ENCODE measurements around the gene DNAJC1.
"Not testable (repeated sequence)": the region's sequence is repeated elsewhere in the genome, so short reads cannot be mapped to it uniquely, and the experiment has no call there.

The DNAJC1 gene

GRCh38 chr10:21841273-21841672, 162.3 kb downstream of the DNAJC1 start:
- CTCF ChIA-PET; H3K4me3 ChIP-seq (ENCODE audit: low read depth, low read length): not testable (repeated sequence)

DNA sequence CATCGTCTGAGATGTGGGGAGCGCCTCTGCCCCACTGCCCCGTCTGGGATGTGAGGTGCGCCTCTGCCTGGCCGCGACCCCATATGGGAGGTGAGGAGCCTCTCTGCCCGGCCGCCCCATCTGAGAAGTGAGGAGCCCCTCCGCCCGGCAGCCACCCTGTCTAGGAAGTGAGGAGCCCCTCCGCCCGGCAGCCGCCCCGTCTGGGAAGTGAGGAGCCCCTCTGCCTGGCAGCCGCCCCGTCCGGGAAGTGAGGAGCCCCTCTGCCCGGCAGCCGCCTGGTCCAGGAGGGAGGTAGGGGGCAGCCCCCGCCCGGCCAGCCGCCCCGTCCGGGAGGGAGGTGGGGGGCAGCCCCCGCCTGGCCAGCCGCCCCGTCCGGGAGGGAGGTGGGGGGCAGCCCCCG, 166.0 kb downstream of the DNAJC1 start:
- POLR2A ChIA-PET; H3K36me3 ChIP-seq (ENCODE audit: control insufficient read depth in 2 of 2, insufficient read depth in 1 of 2, low read length in 2 of 2); H3K4me1 ChIP-seq (ENCODE audit: control insufficient read depth, insufficient read depth, low read length); CTCF ChIA-PET; H3K4me3 ChIP-seq (ENCODE audit: low read depth, low read length); H3K9me3 ChIP-seq (ENCODE audit: control insufficient read depth, insufficient read depth, low read depth, low read length); H3K27ac ChIP-seq (ENCODE audit: extremely low read depth, low read depth, low read length): not testable (repeated sequence)

More at GRCh38 chr10:21841273-21841672, 162.3 kb downstream of the DNAJC1 start:
- H3K9me3 ChIP-seq (ENCODE audit: control insufficient read depth, insufficient read depth, low read depth, low read length); H3K36me3 ChIP-seq (ENCODE audit: control insufficient read depth in 2 of 2, insufficient read depth in 1 of 2, low read length in 2 of 2); H3K27ac ChIP-seq (ENCODE audit: extremely low read depth, low read depth, low read length); H3K4me1 ChIP-seq (ENCODE audit: control insufficient read depth, insufficient read depth, low read length): not testable (repeated sequence)
- POLR2A ChIA-PET: interaction anchor here (0.6 kb wide), 1 partner anchor 894 kb away, joined by 3 read pairs; no protein-coding TSS in a partner anchor
- TF ChIP-seq SCRT2 (tag by site-specific recombination; IDR thresholded peaks at IDR 0.05) (peak; percentile 71), SCRT1 (tag by site-specific recombination; IDR thresholded peaks at IDR 0.05; ENCODE audit: borderline replicate concordance) (peak; percentile 51; the same call in 1 of the 2 replicates)

DNA sequence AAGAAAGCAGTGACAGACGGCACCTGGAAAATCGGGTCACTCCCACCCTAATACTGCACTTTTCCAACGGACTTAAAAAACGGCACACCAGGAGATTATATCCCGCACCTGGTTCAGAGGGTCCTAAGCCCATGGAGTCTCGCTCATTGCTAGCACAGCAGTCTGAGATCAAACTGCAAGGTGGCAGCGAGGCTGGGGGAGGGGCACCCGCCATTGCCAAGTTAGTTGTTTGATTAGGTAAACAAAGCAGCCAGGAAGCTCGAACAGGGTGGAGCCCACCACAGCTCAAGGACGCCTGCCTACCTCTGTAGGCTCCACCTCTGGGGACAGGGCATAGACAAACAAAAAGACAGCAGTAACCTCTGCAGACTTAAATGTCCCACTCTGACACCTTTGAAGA, 169.0 kb downstream of the DNAJC1 start:
- H3K9me3 ChIP-seq (ENCODE audit: control insufficient read depth, insufficient read depth, low read depth, low read length); H3K36me3 ChIP-seq (ENCODE audit: control insufficient read depth in 2 of 2, insufficient read depth in 1 of 2, low read length in 2 of 2); H3K4me1 ChIP-seq (ENCODE audit: control insufficient read depth, insufficient read depth, low read length); POLR2A ChIA-PET; H3K4me3 ChIP-seq (ENCODE audit: low read depth, low read length); H3K27ac ChIP-seq (ENCODE audit: extremely low read depth, low read depth, low read length); CTCF ChIA-PET: not testable (repeated sequence)

DNA sequence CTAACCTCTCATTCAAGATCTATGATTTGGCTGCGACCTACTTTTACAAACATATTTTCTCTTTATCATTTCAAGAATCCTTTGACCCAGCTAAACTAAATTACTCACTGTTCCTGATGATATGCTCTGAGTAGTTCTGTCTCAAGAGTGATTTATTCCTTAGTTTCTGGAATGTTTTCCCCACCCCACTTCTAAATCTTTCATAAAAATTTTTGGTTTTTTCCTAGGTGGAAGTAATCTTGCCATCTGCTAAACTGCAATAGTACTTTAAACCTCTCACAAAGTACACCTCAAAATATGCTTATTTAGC, 170.8 kb downstream of the DNAJC1 start:
- CTCF ChIA-PET: interaction anchor here (0.6 kb wide), 1 partner anchor 336 kb away, joined by 3 read pairs; no protein-coding TSS in a partner anchor
- no peaks in the 10 kb centered on the region for H3K9me3 ChIP-seq (ENCODE audit: control insufficient read depth, insufficient read depth, low read depth, low read length)
- H3K4me1 ChIP-seq (ENCODE audit: control insufficient read depth, insufficient read depth, low read length): no peaks in the 10 kb centered on the region
- no peaks in the 10 kb centered on the region; a peak in 1 of 3 replicates for H3K36me3 ChIP-seq (ENCODE audit: control insufficient read depth in 2 of 2, insufficient read depth in 1 of 2, low read length in 2 of 2)
- POLR2A ChIA-PET: interaction anchor here (0.5 to 0.6 kb wide), 2 partner anchors 43 to 1209 kb away, joined by 3 to 4 read pairs; no protein-coding TSS in a partner anchor
- H3K27ac ChIP-seq (ENCODE audit: extremely low read depth, low read depth, low read length): no peak overlapping the region
- no peak overlapping the region for H3K4me3 ChIP-seq (ENCODE audit: low read depth, low read length)
- TF ChIP-seq ZNF660 (tag by site-specific recombination; IDR thresholded peaks at IDR 0.05) (no peak), ZSCAN23 (tag by site-specific recombination; IDR thresholded peaks at IDR 0.05) (no peak), KLF7 (tag by site-specific recombination; IDR thresholded peaks at IDR 0.05; ENCODE audit: borderline replicate concordance) (no peak)

DNA sequence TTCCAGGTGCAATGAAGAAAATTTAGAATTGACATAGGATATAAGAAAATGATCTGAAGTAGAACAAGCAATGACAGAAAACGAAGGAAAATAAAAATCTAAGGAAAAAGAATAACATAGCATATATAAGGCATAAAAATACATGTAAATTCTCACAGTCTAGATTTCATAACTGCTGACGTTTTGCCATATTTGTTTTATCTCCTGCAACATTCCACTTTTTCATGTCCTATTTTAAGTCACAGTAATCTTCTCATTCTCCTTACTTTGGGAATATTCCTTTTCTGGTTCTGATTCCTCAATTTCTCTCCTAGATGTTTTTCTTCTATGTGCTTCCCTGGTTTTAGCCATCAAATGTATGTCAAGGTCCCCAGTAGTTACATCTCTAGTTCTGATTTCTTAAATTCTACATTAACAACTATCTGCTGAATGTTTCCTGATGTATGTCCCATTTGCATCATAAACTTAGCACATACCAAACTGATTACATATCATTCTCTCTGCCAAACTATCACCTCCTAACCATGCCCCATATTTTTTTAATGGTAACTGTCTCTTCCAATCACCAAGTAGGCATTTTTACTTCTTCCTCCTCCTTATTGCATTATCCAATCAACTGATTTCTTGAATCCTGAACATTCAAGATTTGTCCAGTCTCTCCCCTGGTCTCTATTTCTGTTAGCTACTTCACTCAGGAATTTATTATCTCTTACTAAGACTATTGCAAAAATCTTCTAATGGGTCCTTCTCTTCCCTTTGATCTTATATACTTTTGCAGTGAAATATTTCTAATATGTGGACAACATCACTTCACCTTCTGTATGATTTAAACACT, 171.3 kb downstream of the DNAJC1 start:
- Histone ChIP-seq H3K36me3 (ENCODE audit: control insufficient read depth in 2 of 2, insufficient read depth in 1 of 2, low read length in 2 of 2) (no peaks in the 10 kb centered on the region; a peak in 1 of 3 replicates), H3K9me3 (ENCODE audit: control insufficient read depth, insufficient read depth, low read depth, low read length) (no peaks in the 10 kb centered on the region), H3K4me1 (ENCODE audit: control insufficient read depth, insufficient read depth, low read length) (no peaks in the 10 kb centered on the region), H3K4me3 (ENCODE audit: low read depth, low read length) (no peak overlapping the region), H3K27ac (ENCODE audit: extremely low read depth, low read depth, low read length) (no peak overlapping the region)
- POLR2A ChIA-PET: interaction anchor here (0.6 kb wide), 1 partner anchor 42 kb away, joined by 4 read pairs; no protein-coding TSS in a partner anchor
- CTCF ChIA-PET: no interaction called here
- no peak for TF ChIP-seq ZNF266 (tag by site-specific recombination; IDR thresholded peaks at IDR 0.05; ENCODE audit: low read depth)
- no peak for TF ChIP-seq SP7 (tag by site-specific recombination; IDR thresholded peaks at IDR 0.05)
- TF ChIP-seq ZNF521 (tag by site-specific recombination; IDR thresholded peaks at IDR 0.05): no peak
- TF ChIP-seq ZNF311 (tag by site-specific recombination; IDR thresholded peaks at IDR 0.05; ENCODE audit: borderline replicate concordance): no peak
- TF ChIP-seq ZNF16 (tag by site-specific recombination; IDR thresholded peaks at IDR 0.05; ENCODE audit: low read depth): no peak
- no peak for TF ChIP-seq KLF16 (tag by site-specific recombination; IDR thresholded peaks at IDR 0.05)
- no peak for TF ChIP-seq MYNN (tag by site-specific recombination; IDR thresholded peaks at IDR 0.05; ENCODE audit: borderline replicate concordance)
- TF ChIP-seq, protein P1, sequence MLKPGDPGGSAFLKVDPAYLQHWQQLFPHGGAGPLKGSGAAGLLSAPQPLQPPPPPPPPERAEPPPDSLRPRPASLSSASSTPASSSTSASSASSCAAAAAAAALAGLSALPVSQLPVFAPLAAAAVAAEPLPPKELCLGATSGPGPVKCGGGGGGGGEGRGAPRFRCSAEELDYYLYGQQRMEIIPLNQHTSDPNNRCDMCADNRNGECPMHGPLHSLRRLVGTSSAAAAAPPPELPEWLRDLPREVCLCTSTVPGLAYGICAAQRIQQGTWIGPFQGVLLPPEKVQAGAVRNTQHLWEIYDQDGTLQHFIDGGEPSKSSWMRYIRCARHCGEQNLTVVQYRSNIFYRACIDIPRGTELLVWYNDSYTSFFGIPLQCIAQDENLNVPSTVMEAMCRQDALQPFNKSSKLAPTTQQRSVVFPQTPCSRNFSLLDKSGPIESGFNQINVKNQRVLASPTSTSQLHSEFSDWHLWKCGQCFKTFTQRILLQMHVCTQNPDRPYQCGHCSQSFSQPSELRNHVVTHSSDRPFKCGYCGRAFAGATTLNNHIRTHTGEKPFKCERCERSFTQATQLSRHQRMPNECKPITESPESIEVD (tag by site-specific recombination; IDR thresholded peaks at IDR 0.05): no peak
- TF ChIP-seq FEZF1 (tag by site-specific recombination; IDR thresholded peaks at IDR 0.05): no peak
- no peak for TF ChIP-seq ZNF202 (tag by site-specific recombination; IDR thresholded peaks at IDR 0.05; ENCODE audit: borderline replicate concordance)
- TF ChIP-seq ZNF433 (tag by site-specific recombination; IDR thresholded peaks at IDR 0.05; ENCODE audit: low read depth): no peak
- TF ChIP-seq GLI2 (tag by site-specific recombination; IDR thresholded peaks at IDR 0.05; ENCODE audit: borderline replicate concordance, low read depth): no peak
- TF ChIP-seq ZXDB (tag by site-specific recombination; IDR thresholded peaks at IDR 0.05): no peak
- TF ChIP-seq SETDB1 (IDR thresholded peaks at IDR 0.05; ENCODE audit: insufficient read length, low read length): no peak
- TF ChIP-seq ZBTB20 (tag by site-specific recombination; IDR thresholded peaks at IDR 0.05): no peak
- TF ChIP-seq KLF7 (tag by site-specific recombination; IDR thresholded peaks at IDR 0.05; ENCODE audit: borderline replicate concordance): no peak
- no peak for TF ChIP-seq KLF9 (tag by site-specific recombination; IDR thresholded peaks at IDR 0.05; ENCODE audit: low read depth)
